ENCODE measurements around the gene CDKN2AIP. TPM values are rescaled to one million over a fixed set of nuclear protein-coding genes. Genes with fewer than 3 reads are reported as not detected.

CDKN2AIP gene
- total RNA-seq, 4 donors from 2014 or later, result 14.0 to 25.6 (median 17.2) TPM

- Histone ChIP-seq H3K27me3 (no peaks in the 10 kb centered on the region), H3K27ac (no peak overlapping the region), H3K9me3 (no peaks in the 10 kb centered on the region), H3K4me3 (no peak overlapping the region), H3K4me1 (peaks cover 39% of the 10 kb centered on the region), H3K36me3 (peaks cover 64% of the 10 kb centered on the region)
- DNase-seq (ENCODE audit: low spot score in 2 of 2), result no peak
- TF ChIP-seq POLR2A (IDR thresholded peaks at IDR 0.05) (no peak), EP300 (IDR thresholded peaks at IDR 0.05) (no peak), POLR2AphosphoS5 (IDR thresholded peaks at IDR 0.05) (no peak)
- TF ChIP-seq, protein P1, sequence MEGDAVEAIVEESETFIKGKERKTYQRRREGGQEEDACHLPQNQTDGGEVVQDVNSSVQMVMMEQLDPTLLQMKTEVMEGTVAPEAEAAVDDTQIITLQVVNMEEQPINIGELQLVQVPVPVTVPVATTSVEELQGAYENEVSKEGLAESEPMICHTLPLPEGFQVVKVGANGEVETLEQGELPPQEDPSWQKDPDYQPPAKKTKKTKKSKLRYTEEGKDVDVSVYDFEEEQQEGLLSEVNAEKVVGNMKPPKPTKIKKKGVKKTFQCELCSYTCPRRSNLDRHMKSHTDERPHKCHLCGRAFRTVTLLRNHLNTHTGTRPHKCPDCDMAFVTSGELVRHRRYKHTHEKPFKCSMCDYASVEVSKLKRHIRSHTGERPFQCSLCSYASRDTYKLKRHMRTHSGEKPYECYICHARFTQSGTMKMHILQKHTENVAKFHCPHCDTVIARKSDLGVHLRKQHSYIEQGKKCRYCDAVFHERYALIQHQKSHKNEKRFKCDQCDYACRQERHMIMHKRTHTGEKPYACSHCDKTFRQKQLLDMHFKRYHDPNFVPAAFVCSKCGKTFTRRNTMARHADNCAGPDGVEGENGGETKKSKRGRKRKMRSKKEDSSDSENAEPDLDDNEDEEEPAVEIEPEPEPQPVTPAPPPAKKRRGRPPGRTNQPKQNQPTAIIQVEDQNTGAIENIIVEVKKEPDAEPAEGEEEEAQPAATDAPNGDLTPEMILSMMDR (IDR thresholded peaks at IDR 0.05), result no peak
- WGBS, result 74% methylated on average over 3 of the region's 3 CpGs
These were observed 4.0 kb downstream of the CDKN2AIP start for GRCh38 chr4:183448436-183448835.

- no peaks in the 10 kb centered on the region for H3K9me3 ChIP-seq
- TF ChIP-seq EP300 (IDR thresholded peaks at IDR 0.05), result no peak
- no peak for TF ChIP-seq POLR2A (IDR thresholded peaks at IDR 0.05)
- no peak for TF ChIP-seq POLR2AphosphoS5 (IDR thresholded peaks at IDR 0.05)
- TF ChIP-seq, protein P1 (IDR thresholded peaks at IDR 0.05), result no peak
- peaks cover 35% of the 10 kb centered on the region for H3K4me1 ChIP-seq
- no peak overlapping the region for H3K4me3 ChIP-seq
- H3K36me3 ChIP-seq, result peaks cover 64% of the 10 kb centered on the region
- DNase-seq (ENCODE audit: low spot score in 2 of 2), result no peak
- H3K27ac ChIP-seq, result no peak overlapping the region
- 84% methylated on average over 5 of the region's 5 CpGs for WGBS
- no peaks in the 10 kb centered on the region for H3K27me3 ChIP-seq
These were observed 4.9 kb downstream of the CDKN2AIP start for GRCh38 chr4:183449193-183449882.

GRCh38 chr4:183450108-183450507 is 5.7 kb downstream of the CDKN2AIP start:
- peaks cover 35% of the 10 kb centered on the region for H3K4me1 ChIP-seq
- H3K9me3 ChIP-seq, result no peaks in the 10 kb centered on the region
- WGBS, result 94% methylated on average over 1 of the region's 1 CpG
- H3K4me3 ChIP-seq, result no peak overlapping the region
- H3K27me3 ChIP-seq, result no peaks in the 10 kb centered on the region
- peaks cover 64% of the 10 kb centered on the region for H3K36me3 ChIP-seq
- no peak for DNase-seq (ENCODE audit: low spot score in 2 of 2)
- TF ChIP-seq, protein P1 (IDR thresholded peaks at IDR 0.05), result no peak
- TF ChIP-seq POLR2AphosphoS5 (IDR thresholded peaks at IDR 0.05) (no peak), EP300 (IDR thresholded peaks at IDR 0.05) (no peak), POLR2A (IDR thresholded peaks at IDR 0.05) (no peak)
- no peak overlapping the region for H3K27ac ChIP-seq

DNA sequence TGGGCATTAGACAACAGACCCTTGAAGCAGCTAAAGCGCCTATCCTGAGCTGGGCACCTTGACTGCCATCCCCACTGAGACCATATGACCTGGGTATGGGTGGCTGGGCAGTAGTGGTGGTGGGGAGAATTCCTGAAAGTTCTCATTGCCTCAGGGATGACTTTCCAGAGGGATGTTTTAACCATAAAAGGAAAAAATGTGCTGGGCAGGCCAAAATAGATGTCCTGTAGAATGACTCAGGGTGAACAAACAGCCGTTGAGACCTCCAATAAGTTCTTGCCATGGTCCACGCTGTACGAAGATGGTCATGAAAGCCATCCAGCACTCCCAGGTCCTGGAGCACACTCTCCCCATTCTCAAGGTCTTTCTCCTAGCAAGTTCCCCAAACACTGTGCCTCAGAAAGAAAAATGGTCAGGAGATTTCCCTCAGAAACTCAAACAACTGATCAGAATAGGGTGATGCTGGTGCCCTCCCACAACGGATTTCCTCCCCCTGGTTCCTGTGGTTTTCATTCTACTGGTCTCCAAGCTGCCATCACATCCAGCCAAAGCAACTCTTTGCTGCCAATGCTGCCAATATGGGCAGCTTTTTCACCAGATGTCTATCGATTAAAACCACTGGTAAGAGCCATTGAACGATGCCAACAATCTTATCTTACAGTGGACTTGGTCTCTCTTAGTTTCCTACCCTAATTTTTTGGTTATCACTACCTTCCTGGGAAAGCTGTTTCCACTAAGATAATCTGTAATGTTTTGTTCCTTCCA is 11.2 kb downstream of the CDKN2AIP start:
- no peaks in the 10 kb centered on the region for H3K4me1 ChIP-seq
- 81% methylated on average over 7 of the region's 7 CpGs for WGBS

More for the DNA sequence above, 11.2 kb downstream of the CDKN2AIP start:
- H3K9me3 ChIP-seq, result no peaks in the 10 kb centered on the region
- DNase-seq (ENCODE audit: low spot score in 2 of 2), result no peak
- no peak for TF ChIP-seq EP300 (IDR thresholded peaks at IDR 0.05)
- TF ChIP-seq, protein P1 (IDR thresholded peaks at IDR 0.05), result no peak
- TF ChIP-seq POLR2AphosphoS5 (IDR thresholded peaks at IDR 0.05), result no peak
- TF ChIP-seq POLR2A (IDR thresholded peaks at IDR 0.05), result no peak
- H3K27me3 ChIP-seq, result no peaks in the 10 kb centered on the region
- peaks cover 17% of the 10 kb centered on the region for H3K36me3 ChIP-seq
- no peak overlapping the region for H3K27ac ChIP-seq
- no peak overlapping the region for H3K4me3 ChIP-seq
